GM12878 (cell line): ENCODE data around the gene SRSF9. TPM values are rescaled to one million over a fixed set of nuclear protein-coding genes. Genes with fewer than 3 reads are reported as not detected.
A peak's percentile ranks its signal among the peaks of the same experiment; 100 is the strongest.

Experiments
- ATAC-seq: fragments of 200-7000 bp; cut with Tn5 transposase; 3 replicates; pipeline ENCODE4 v1.9.1; 2020; ENCODE audit warnings: mild to moderate bottlenecking, moderate library complexity
- BruUV-seq: library from RNA; stranded (reverse); fragments of 400-500 nt; replicated peaks from 2 replicates; lab custom pipeline; 2021; lab: Mats Ljungman, UMichigan
- CTCF ChIA-PET: fragments of 300-600 bp; sonication (Branson Sonifier 250); formaldehyde crosslinking; extraction: SDS; loops from one replicate; lab custom pipeline; 2021; ENCODE audit warnings: inconsistent platforms; lab: Yijun Ruan, JAX
- POLR2A ChIA-PET: fragments of 350-600 bp; formaldehyde crosslinking; extraction: SDS; loops from one replicate; lab custom pipeline; 2021; ENCODE audit warnings: inconsistent platforms; lab: Charles Lee
- RAD21 ChIA-PET: fragments of 300-600 bp; sonication (Branson Sonifier 250); formaldehyde crosslinking; loops from one replicate; lab custom pipeline; 2023; ENCODE audit warnings: antibody characterized with exemption; ENCODE audit not compliant: unreplicated experiment; lab: Charles Lee
- SMC1A ChIA-PET: fragments of 300-600 bp; sonication (Branson Sonifier 250); formaldehyde crosslinking; loops from one replicate; lab custom pipeline; 2023; ENCODE audit not compliant: unreplicated experiment, uncharacterized antibody; lab: Charles Lee
- DNase-seq: peaks from one replicate; pipeline ENCODE4 v3.0.0-alpha.2; 2011; ENCODE audit warnings: low read depth, low spot score
- FAIRE-seq: peaks from 3 replicates; lab custom pipeline; 2011; peaks lifted over from hg19 to GRCh38; lab: Jason Lieb, UNC
- H2AFZ ChIP-seq: 2 replicates; pipeline ENCODE4 v1.6.0; 2011; ENCODE audit warnings: low read depth, low read length, control low read depth; ENCODE audit not compliant: control insufficient read depth
- H3K27ac ChIP-seq: 2 replicates; pipeline ENCODE4 v1.5.1; 2011; ENCODE audit warnings: control low read depth; ENCODE audit not compliant: control insufficient read depth, insufficient read depth
- H3K27me3 ChIP-seq, 2 experiments: replicated peaks in 1 of 2; 2 replicates each; pipeline versions ENCODE4 v1.6.0 to v1.6.1; 2011; ENCODE audit warnings: low read length in 1 of 2; ENCODE audit not compliant: control insufficient read depth in 2 of 2, insufficient read depth in 2 of 2
- H3K36me3 ChIP-seq, 2 experiments: 2 replicates each; pipeline ENCODE4 v1.5.1; 2011; ENCODE audit warnings: low read length in 1 of 2; ENCODE audit not compliant: control insufficient read depth in 2 of 2, insufficient read depth in 2 of 2
- H3K4me1 ChIP-seq: 2 replicates; pipeline ENCODE4 v1.6.1; 2011; ENCODE audit warnings: mild to moderate bottlenecking, low read length, moderate library complexity, mixed read lengths; ENCODE audit not compliant: control insufficient read depth, insufficient read depth
- H3K4me2 ChIP-seq: 2 replicates; pipeline ENCODE4 v1.6.0; 2011; ENCODE audit warnings: control low read depth; ENCODE audit not compliant: control insufficient read depth, insufficient read depth
- H3K4me3 ChIP-seq: fragments of 200-600 bp; sonication (generic); 2 replicates; pipeline ENCODE4 v1.5.1; 2016
- H3K79me2 ChIP-seq: 2 replicates; pipeline ENCODE4 v1.6.0; 2011; ENCODE audit warnings: low read length; ENCODE audit not compliant: control insufficient read depth, insufficient read depth
- H3K9ac ChIP-seq: 2 replicates; pipeline ENCODE4 v1.8.0; 2011; ENCODE audit warnings: low read length, control low read depth, mixed read lengths; ENCODE audit not compliant: control insufficient read depth, insufficient read depth
- H3K9me3 ChIP-seq: replicated peaks from 3 replicates; pipeline ENCODE4 v1.5.1; 2011; ENCODE audit warnings: mild to moderate bottlenecking, low read length; ENCODE audit not compliant: control insufficient read depth, insufficient read depth
- H4K20me1 ChIP-seq: 2 replicates; pipeline ENCODE4 v1.6.0; 2011; ENCODE audit not compliant: control insufficient read depth, insufficient read depth
- CBFB ChIP-seq: IDR thresholded peaks from 2 replicates; pipeline ENCODE4 v1.6.1; 2016; ENCODE audit warnings: antibody characterized with exemption, low read depth
- JUNB ChIP-seq: IDR thresholded peaks from 2 replicates; pipeline ENCODE4 v1.6.1; 2016; ENCODE audit warnings: antibody characterized with exemption, mild to moderate bottlenecking
- MTA2 ChIP-seq: fragments of 450-650 bp; IDR thresholded peaks from 2 replicates; pipeline ENCODE4 v1.6.1; 2016; ENCODE audit warnings: low read depth, mild to moderate bottlenecking, moderate library complexity
- NRF1 ChIP-seq: conservative IDR thresholded peaks from 2 replicates; pipeline ENCODE4 v1.6.1; 2011; ENCODE audit warnings: mild to moderate bottlenecking, low read depth, low read length, improper control_type of control experiment
- RB1 ChIP-seq: fragments of 450-650 bp; formaldehyde crosslinking; IDR thresholded peaks from 2 replicates; pipeline ENCODE4 v1.6.1; 2017; ENCODE audit warnings: mild to moderate bottlenecking, borderline replicate concordance
- RBBP5 ChIP-seq: fragments of 200-600 bp; sonication (generic); conservative IDR thresholded peaks from 2 replicates; pipeline ENCODE4 v1.6.1; 2016
- SREBF1 ChIP-seq: IDR thresholded peaks from 2 replicates; pipeline ENCODE4 v1.6.1; 2012; ENCODE audit warnings: mild to moderate bottlenecking, low read length
- TAF1 ChIP-seq: IDR thresholded peaks from 2 replicates; pipeline ENCODE4 v1.6.1; 2011; ENCODE audit warnings: mild to moderate bottlenecking, low read depth, low read length, borderline replicate concordance
- YBX1 ChIP-seq: fragments of 450-650 bp; IDR thresholded peaks from 2 replicates; pipeline ENCODE4 v1.6.1; 2016; ENCODE audit warnings: antibody characterized with exemption
- ZNF207 ChIP-seq: fragments of 450-650 bp; IDR thresholded peaks from 2 replicates; pipeline ENCODE4 v1.6.1; 2014; ENCODE audit warnings: antibody characterized with exemption, mild to moderate bottlenecking, borderline replicate concordance
- ZNF622 ChIP-seq: fragments of 450-650 bp; IDR thresholded peaks from 2 replicates; pipeline ENCODE4 v1.6.1; 2017; ENCODE audit warnings: mild to moderate bottlenecking, inconsistent platforms
- WGBS: methylation state at CpG from one replicate; pipeline ENCODE4 v1.1.6; 2016; ENCODE audit warnings: low lambda C conversion rate; ENCODE audit not compliant: insufficient replicate concordance, insufficient coverage; ENCODE audit errors: missing lambda C conversion rate; 5-methylcytosine and 5-hydroxymethylcytosine counted together
- in situ Hi-C: fragments of 300-500 bp; cut with MboI; formaldehyde crosslinking; loops from 9 replicates; pipeline ENCODE4 v1.14.3; 2018; ENCODE audit warnings: mixed read lengths
- intact Hi-C: fragments of 100-400 bp; cut with micrococcal nuclease; formaldehyde crosslinking; loops from one replicate; pipeline ENCODE4 v1.14.2; 2022; ENCODE audit not compliant: unreplicated experiment
- polyA plus RNA-seq, 11 experiments: library from polyadenylated mRNA; depleted of rRNA in 4 of 11; unstranded in 6 of 11; stranded (reverse) in 5 of 11; fragments of >200 nt; fragmentation: Nextera tagmentation in 4 of 11; fragmentation: Illumina TruSeq in 1 of 11; extraction: Ambion mirVana in 4 of 11; extraction: Trizol in 1 of 11; gene quantifications; 1 replicate in 1 of 11; 2 replicates in 10 of 11; pipeline versions ENCODE4 v1.2.1 to v1.2.3, GENCODE V29; 2011 to 2016; ENCODE audit warnings: inconsistent platforms in 2 of 11, missing spikeins in 2 of 11, low read depth in 1 of 11
- total RNA-seq, 4 experiments: library from RNA; depleted of rRNA in 3 of 4; stranded (reverse); fragments of >200 nt in 3 of 4; fragmentation: Illumina TruSeq in 1 of 4; extraction: Trizol in 1 of 4; gene quantifications; 2 replicates each; pipeline versions ENCODE4 v1.2.1 to v1.2.3, GENCODE V29; 2013 to 2021
- TF ChIP-seq, protein P1 (sequence below): fragments of 450-650 bp; IDR thresholded peaks from 2 replicates; pipeline ENCODE4 v1.6.1; 2017; ENCODE audit warnings: antibody characterized with exemption, mild to moderate bottlenecking, moderate library complexity
- TF ChIP-seq, protein P2 (sequence below): IDR thresholded peaks from 2 replicates; pipeline ENCODE4 v1.6.1; 2012; ENCODE audit warnings: low read depth, low read length, improper control_type of control experiment
- TF ChIP-seq, protein P3 (sequence below): fragments of 450-650 bp; IDR thresholded peaks from 2 replicates; pipeline ENCODE4 v1.6.1; 2016; ENCODE audit warnings: mild to moderate bottlenecking, moderate library complexity, borderline replicate concordance
- TF ChIP-seq, protein P4 (sequence below): IDR thresholded peaks from 2 replicates; pipeline ENCODE4 v1.6.1; 2011; ENCODE audit warnings: low read depth, mild to moderate bottlenecking, low read length, moderate library complexity, borderline replicate concordance; ENCODE audit errors: extremely low read depth

Gene SRSF9
- total and polyA plus RNA-seq, 10 of the 15 experiments (the other 5 are each of a cell fraction or from before 2014, with no cell fraction given) = 56.2 to 510 (median 186) TPM

DNA sequence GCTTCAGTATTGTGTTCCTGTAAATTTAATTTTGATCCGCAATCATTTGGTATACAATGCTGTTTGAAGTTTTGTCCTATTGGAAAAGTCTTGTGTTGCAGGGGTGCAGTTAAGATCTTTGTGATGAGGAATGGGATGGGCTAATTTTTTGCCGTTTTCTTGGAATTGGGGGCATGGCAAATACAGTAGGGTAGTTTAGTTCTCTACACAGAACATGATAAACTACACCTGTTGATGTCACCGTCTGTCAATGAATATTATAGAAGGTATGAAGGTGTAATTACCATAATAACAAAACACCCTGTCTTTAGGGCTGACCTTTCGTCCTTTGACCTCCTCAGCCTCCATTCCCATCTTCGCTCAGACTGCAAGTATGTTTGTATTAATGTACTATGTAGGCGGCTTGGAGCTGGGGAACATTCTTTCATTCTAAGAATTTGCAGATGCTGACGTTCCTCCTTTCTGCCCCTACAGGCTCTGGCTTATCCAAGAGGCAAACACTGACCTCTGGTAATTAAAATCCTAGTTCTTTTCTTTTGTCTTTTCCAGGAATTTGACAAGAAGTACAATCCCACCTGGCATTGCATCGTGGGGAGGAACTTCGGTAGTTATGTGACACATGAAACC lies 28.1 kb upstream of the SRSF9 start:
- intact Hi-C loops = loop anchor here (2.0 kb wide), 1 partner anchor 29 kb away; the partner anchor contains the start of gene SRSF9
- DNase-seq = no peak
- Histone ChIP-seq H3K27ac (no peak overlapping the region), H3K27me3 (no peaks in the 10 kb centered on the region), H2AFZ (no peak overlapping the region), H3K9me3 (no peaks in the 10 kb centered on the region), H3K4me3 (peak overlapping the region; percentile 99), H4K20me1 (0 out of 2 replicates have a peak, but pooled peaks cover 4% of the 10 kb centered on the region), H3K79me2 (peaks cover 30% of the 10 kb centered on the region), H3K4me2 (peak overlapping the region; percentile 96), H3K4me1 (peaks cover 4% of the 10 kb centered on the region), H3K9ac (peak overlapping the region; percentile 85), H3K36me3 (peaks cover 0 to 9% of the 10 kb centered on the region in 2 experiments; a peak in 2 of 4 replicates)
- RAD21 ChIA-PET = interaction anchor here (0.9 to 2.5 kb wide), 3 partner anchors 23 to 84 kb away, joined by 5 to 16 read pairs (median 6); partner anchors contain the start of gene POP5
- no TSS peak for BruUV-seq
- peak; percentile 38 for FAIRE-seq
- in situ Hi-C loops = no loop called here
- WGBS = 17% methylated on average over 9 of the region's 9 CpGs
- POLR2A ChIA-PET = interaction anchor here (0.8 to 1.9 kb wide), 7 partner anchors 8 to 71 kb away, joined by 3 to 11 read pairs (median 4); no protein-coding TSS in a partner anchor
- ATAC-seq = no peak
- CTCF ChIA-PET = interaction anchor here (0.7 to 2.1 kb wide), 8 partner anchors 27 to 362 kb away, joined by 3 to 11 read pairs (median 4); no protein-coding TSS in a partner anchor
- SMC1A ChIA-PET = interaction anchor here (0.6 to 2.4 kb wide), 8 partner anchors 25 to 141 kb away, joined by 3 to 10 read pairs (median 3); partner anchors contain the start of genes POP5 and SRSF9
- TF ChIP-seq ZNF207 = no peak
- TF ChIP-seq YBX1 = no peak
- TF ChIP-seq, protein P1, sequence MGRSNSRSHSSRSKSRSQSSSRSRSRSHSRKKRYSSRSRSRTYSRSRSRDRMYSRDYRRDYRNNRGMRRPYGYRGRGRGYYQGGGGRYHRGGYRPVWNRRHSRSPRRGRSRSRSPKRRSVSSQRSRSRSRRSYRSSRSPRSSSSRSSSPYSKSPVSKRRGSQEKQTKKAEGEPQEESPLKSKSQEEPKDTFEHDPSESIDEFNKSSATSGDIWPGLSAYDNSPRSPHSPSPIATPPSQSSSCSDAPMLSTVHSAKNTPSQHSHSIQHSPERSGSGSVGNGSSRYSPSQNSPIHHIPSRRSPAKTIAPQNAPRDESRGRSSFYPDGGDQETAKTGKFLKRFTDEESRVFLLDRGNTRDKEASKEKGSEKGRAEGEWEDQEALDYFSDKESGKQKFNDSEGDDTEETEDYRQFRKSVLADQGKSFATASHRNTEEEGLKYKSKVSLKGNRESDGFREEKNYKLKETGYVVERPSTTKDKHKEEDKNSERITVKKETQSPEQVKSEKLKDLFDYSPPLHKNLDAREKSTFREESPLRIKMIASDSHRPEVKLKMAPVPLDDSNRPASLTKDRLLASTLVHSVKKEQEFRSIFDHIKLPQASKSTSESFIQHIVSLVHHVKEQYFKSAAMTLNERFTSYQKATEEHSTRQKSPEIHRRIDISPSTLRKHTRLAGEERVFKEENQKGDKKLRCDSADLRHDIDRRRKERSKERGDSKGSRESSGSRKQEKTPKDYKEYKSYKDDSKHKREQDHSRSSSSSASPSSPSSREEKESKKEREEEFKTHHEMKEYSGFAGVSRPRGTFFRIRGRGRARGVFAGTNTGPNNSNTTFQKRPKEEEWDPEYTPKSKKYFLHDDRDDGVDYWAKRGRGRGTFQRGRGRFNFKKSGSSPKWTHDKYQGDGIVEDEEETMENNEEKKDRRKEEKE = no peak
- TF ChIP-seq SREBF1 = no peak
- TF ChIP-seq MTA2 = no peak
- TF ChIP-seq, protein P2, sequence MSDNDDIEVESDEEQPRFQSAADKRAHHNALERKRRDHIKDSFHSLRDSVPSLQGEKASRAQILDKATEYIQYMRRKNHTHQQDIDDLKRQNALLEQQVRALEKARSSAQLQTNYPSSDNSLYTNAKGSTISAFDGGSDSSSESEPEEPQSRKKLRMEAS = no peak
- no peak for TF ChIP-seq JUNB
- TF ChIP-seq, protein P3, sequence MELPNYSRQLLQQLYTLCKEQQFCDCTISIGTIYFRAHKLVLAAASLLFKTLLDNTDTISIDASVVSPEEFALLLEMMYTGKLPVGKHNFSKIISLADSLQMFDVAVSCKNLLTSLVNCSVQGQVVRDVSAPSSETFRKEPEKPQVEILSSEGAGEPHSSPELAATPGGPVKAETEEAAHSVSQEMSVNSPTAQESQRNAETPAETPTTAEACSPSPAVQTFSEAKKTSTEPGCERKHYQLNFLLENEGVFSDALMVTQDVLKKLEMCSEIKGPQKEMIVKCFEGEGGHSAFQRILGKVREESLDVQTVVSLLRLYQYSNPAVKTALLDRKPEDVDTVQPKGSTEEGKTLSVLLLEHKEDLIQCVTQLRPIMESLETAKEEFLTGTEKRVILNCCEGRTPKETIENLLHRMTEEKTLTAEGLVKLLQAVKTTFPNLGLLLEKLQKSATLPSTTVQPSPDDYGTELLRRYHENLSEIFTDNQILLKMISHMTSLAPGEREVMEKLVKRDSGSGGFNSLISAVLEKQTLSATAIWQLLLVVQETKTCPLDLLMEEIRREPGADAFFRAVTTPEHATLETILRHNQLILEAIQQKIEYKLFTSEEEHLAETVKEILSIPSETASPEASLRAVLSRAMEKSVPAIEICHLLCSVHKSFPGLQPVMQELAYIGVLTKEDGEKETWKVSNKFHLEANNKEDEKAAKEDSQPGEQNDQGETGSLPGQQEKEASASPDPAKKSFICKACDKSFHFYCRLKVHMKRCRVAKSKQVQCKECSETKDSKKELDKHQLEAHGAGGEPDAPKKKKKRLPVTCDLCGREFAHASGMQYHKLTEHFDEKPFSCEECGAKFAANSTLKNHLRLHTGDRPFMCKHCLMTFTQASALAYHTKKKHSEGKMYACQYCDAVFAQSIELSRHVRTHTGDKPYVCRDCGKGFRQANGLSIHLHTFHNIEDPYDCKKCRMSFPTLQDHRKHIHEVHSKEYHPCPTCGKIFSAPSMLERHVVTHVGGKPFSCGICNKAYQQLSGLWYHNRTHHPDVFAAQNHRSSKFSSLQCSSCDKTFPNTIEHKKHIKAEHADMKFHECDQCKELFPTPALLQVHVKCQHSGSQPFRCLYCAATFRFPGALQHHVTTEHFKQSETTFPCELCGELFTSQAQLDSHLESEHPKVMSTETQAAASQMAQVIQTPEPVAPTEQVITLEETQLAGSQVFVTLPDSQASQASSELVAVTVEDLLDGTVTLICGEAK = no peak
- no peak for TF ChIP-seq RBBP5
- TF ChIP-seq ZNF622 = no peak
- TF ChIP-seq, protein P4, sequence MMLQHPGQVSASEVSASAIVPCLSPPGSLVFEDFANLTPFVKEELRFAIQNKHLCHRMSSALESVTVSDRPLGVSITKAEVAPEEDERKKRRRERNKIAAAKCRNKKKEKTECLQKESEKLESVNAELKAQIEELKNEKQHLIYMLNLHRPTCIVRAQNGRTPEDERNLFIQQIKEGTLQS = no peak
- no peak for TF ChIP-seq CBFB
- TF ChIP-seq NRF1 = no peak
- no peak for TF ChIP-seq RB1
- TF ChIP-seq TAF1 = no peak
